Effector CD8-positive, alpha-beta T cell (primary cell): ENCODE results near the gene PPP1R12C.
A peak's percentile ranks its signal among the peaks of the same experiment; 100 is the strongest.
"Not testable (repeated sequence)": the region's sequence is repeated elsewhere in the genome, so short reads cannot be mapped to it uniquely, and the experiment has no call there.

Experiments
- DNase-seq: peaks from one replicate; lab custom pipeline; 2025; lab: John Stamatoyannopoulos, UW

The PPP1R12C gene

DNA sequence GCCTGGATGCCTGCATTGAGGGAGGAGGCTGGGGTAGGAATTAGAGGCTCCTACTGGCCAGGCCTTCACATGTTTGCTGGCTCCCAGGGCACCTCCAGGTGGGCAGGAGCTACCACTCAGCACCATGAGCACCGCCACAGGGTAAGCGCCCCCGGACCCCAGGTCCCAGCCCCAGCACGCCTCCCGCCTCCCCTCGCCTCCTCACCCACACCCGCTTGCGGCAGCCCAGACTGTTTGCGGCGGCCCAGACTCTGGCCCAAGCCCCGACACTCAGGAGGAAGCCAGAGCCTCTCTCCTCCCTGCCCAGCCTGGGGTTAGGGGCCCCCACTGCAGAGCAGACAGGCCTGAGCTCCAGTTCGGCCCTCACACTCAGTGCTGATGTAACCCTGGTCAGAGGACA is 41.1 kb downstream of the PPP1R12C start:
- no peak for DNase-seq

DNA sequence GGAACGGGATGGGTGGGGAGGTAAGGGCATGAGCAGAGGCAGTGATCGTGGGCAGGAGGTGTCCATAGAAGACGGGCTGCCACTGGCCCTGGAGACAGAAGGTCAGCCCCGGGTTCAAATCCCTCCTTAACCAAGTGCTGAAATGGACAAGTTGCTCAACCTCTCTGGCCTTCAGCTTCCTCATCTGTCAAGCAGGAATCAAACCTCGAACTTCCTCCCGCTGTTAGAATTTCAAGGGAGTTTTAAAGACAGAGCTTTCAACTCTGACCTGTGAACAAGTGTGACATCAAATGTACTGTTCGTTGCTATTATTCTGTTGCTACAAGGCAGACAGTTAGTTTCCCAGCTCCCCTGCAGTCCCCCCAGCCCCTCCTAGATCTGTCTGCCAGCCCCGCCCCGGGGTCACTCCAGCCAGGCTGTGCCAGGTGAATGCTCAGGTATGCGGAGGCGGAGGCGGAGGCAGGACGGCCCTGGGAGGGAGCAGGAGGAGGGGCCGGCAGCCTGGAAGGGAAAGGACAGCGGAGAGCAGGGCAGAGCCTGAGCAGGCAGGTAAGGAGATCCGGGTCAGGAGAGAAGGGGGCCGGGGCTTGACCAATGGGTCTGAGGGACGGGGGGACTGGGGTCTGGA is 42.0 kb downstream of the PPP1R12C start, which contains the start of gene EPS8L1:
Gene EPS8L1, plus strand, starts transcription at position 499 of the 628 bp plus-strand sequence. CDS start 576 bp downstream, outside the sequence.
- no peak for DNase-seq

DNA sequence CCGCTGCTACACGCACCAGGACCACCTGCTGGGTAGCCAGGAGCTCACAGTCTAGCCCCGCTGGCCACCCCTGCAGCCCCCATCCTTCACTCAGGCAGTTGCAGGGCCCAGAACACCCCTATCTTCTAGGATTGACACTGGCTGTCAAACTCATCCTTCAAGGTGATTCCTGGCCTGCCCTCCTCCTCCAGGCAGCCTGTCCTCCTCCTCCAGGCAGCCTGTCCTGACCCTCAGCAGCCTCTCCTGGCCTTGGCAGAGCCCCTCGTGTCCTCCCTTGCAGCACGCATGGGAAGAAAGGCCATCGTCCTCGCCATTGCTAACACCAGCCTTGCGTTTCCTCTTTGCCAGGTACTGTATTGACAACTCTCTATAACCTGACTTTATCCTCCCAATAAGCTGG is 45.5 kb downstream of the PPP1R12C start:
- no peak for DNase-seq

DNA sequence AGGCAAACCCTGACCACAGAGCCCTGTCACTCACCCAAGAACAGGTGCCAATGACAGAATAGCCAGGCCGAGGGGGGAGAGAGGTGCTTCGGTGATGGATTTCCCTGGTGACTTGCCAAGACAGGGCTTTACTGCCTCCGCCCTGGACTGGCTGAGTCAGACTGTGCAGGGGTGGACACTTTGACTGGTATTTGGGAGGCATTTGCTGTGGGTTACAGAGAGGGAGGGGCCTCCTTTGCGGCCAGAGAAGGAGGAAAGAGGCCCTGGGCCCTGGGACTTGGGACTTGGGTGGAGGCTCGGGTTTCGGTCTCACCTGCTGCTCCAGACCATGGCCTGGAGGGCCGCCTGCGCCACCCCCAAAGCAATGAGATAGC is 46.3 kb downstream of the PPP1R12C start:
- no peak for DNase-seq

DNA sequence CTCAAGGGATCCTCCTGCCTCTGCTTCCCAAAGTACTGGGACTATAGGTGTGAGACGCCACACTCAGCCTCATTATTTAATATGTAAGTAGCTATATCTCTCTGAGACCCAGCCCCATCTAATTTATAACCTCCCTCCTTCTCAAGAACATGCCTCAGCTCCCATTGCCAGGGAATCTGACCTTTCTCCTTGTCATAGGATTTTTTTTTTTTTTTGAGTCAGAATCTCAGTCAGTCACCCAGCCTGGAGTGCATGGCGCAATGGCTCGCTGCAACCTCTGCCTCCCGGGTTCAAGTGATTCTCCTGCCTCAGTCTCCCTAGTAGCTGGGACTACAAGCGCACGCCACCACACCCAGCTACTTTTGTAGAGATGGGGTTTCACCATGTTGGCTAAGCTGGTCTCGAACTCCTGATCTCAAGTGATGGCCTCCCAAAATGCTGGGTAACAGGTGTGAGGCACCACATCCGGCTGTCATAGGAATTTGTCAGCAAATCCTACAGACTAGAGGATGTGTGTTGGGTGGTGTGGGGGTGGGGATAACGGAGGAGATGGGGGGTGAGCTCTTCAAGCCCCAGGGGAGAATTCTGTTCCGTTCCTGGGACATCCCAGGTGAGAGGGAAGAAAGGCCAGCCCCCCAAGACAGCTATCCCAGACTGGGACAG is 46.8 kb downstream of the PPP1R12C start:
- DNase-seq, result no peak

DNA sequence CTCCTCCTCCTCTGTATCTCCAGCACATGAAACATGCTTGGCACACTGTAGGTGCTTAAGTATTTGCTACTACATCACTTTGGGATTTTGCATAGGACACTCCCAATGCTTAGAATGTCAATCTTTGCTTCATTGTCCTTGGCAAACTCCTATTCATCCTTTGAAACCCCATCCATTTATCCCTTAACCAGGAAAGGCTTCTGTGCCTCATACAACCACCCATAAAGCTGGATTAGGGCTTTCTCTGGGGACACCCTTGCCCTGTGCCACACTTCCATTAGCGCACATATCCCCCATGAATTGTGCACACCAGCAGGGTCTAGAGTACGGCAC is 47.6 kb downstream of the PPP1R12C start:
- DNase-seq, result no peak

DNA sequence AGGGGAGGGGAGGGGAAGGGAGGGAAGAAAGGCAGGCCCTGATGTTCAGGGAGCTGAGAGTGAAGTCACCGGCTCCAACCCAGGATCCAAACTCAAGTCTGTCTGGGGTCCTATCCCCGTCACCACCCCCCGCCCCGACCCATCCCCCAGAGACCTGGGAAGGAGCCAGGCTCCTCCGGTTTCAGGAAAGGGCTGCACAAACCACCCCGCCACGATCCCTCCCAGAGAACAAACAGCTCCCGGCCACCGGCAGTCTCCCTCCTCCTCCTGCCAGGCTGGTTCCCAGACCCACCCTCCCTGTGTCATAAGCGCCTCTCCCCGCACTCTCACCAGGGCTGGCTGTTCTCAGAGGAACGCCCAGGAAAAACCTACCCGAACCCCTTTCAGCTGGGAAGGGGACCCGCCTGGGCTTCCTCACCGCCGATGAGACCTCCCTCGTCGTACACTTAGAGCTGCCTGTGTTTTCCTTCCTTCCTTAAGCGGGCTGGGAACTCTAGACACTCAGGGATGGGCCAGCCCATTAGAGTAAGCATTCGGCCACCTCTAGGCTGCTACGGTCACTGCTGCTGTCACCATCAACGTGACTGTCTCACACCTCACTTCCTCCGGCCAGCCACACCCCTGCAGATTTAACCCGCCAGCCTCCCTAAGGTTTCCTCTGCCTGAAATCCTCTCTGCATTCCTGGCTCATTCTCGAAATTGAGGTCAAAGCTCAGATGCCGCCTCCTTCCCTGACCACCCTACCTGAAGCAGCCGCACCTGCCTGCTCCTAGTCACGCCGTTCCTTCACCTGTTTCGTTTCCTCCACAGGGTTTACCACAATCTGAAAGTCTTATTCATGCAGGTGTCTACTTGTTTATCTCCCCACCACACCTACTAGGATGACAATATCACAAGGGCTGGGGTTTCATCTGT is 48.2 kb downstream of the PPP1R12C start:
- no peak for DNase-seq

DNA sequence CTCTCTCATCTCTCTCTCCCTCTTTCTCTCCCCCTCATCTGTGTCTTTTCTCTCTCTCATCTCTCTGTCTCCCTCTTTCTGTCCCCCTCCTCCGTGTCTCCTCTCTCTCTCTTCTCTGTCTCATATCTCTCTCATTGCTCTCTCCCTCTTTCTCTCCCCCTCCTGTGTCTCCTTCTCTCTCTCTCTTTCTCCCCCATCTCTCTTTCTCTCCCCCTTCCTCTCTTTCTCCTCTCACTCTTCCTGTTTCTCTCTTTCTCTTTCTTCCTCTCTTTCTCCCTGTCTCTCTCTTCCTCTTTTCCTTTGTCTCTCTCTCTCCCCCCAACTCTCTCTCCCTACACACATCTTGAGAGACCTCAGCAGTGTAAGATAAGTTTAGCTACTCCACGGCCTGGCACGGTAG is 49.6 kb downstream of the PPP1R12C start:
- no peak for DNase-seq

DNA sequence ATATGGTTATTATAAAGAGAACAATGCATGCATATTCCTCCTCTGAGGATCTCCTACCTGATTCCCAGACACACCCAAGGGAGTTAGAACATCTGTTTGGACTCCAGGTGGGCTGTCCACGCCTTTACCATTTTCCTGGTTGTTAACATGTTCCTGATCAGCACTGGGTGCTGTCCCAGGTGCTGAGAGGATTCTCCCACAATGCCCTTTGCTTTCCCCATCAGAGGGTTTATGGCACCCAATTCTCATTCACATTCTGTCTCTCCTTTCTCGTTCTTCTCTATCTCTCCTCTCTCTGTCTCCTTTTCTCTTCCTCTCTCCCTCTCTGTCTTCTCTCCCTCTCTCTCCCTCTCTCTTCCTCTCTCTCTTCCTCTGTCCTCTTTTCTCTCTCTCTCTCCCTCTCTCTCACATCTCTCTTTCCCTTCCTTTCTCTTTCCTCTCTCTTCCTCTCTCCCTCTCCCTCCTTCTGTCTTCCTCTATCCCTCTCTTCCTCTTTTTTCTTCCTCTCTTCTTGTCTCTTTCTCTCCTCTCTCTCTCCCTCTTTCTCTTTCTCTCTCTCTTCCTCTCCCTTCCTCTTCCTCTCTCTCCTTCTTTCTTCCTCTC is 51.2 kb downstream of the PPP1R12C start:
- no peak for DNase-seq

DNA sequence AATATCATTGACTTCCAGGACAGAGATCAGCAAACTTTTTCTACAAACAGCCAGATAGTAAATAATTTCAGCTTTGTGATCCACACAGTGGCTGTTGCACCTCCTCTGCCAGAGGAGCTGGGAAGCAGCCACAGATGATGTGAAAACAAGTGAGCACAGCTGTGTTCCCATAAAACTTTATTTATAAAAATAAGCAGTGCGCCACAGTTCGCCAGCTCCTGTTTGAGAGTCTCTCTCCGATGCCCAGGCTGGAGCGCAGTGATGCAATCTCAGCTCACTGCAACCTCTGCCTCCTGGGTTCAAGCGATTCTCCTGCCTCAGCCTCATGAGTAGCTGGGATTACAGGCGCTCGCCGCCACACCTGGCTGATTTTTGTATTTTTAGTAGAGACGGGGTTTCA is 51.9 kb downstream of the PPP1R12C start:
- not testable (repeated sequence) for DNase-seq

DNA sequence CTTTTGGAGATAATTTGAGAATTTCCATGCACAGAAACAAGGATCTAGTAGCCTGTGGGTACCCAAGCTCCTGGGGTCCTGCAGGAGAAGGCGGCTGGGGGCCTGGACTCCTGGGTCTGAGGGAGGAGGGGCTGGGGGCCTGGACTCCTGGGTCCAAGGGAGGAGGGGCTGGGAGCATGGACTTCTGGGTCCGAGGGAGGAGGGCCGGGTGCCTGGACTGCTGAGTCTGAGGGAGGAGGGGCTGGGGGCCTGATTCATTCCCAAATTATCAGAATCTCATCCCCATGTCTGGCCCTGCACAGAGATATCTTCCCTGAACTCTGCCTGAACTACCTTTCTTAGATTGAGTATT is 54.0 kb downstream of the PPP1R12C start:
- DNase-seq, result no peak

DNA sequence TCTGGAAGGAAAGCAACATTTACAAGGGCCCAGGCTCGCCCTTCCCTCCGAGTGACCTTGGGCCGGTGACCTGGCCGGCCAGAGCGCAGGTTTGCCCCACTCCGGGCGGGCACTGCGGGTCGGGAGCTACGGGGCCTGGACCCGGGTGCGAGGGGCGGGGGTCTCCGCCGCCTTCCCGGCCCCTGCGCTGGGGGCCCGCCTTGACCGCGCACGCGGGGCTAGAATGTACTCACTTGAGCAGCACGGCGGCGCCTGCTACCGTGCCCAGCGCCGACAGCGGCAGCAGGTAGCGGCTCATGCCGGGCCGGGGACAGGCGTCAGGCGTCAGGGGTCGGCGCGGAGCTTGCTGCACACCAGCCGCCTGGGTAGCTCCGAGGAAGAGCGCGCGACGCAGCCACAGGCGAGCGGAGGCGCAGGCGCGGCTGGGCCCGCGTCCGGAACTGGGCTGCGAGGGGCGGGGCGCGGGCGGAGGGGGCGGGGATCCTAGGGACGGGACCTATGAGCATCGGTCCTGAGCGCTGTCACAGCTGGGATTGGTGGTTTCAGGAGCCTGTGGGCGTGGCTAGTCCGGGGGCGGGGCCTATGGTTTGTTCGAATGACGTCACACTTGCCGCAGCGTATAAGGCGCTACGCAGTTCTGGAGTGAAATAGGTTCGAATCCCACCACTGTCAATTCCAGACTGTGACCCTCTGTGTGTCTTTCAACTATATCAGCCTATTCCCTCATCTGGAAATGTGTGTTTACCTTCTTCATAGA is 54.5 kb downstream of the PPP1R12C start, which contains the start of gene RDH13:
Gene RDH13, minus strand, starts transcription at position 414 of the 757 bp plus-strand sequence. Its CDS starts 116 bp downstream, at position 298.
- DNase-seq, result peak; percentile 96

DNA sequence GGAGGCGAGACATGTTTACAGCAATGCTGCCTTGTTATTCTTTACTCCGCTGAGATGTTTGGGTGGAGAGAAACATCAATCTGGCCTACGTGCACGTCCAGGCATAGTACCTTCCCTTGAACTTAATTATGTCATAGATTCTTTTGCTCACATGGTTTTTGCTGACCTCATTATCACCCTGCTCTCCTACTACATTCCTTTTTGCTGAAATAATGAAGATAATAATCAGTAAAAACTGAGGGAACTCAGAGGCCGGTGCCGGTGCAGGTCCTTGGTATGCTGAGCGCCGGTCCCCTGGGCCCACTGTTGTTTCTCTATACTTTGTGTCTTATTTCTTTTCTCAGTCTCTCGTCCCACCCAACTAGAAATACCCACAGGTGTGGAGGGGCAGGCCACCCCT is 57.1 kb downstream of the PPP1R12C start:
- not testable (repeated sequence) for DNase-seq

DNA sequence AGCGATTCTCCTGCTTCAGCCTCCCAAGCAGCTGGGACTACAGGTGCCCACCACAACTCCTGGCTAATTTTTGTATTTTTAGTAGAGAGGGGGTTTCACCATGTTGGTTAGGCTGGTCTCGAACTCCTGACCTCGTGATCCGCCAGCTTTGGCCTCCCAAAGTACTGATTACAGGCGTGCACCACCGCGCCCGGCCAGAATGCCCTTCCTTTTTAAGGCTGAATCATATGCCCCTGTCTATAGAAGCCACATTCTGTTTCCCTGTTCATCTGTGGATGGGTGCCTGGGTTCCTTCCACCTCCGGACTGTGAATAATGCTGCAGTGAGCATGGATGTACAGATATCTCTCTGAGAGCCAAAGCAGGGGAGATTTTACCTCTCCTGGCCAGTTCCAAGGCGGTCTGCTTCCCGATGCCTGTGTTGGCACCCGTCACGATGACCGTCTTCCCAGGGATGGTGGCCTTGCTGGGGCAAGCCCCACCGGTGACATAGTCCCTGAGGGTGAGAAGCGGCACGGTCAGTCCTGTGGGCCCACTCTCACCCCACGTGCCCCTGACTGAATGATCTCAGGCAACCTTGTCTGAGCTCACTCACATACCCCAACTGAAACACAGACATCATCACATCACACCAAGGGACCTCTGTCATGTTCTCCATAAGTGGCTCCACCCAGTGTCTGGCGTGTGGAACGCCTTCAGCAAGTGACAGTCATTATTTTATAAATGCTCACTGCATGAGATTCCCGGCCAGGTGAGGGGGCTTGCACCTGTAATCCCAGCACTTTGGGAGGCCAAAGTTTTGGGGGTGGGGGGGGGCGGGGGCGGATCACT is 58.4 kb downstream of the PPP1R12C start:
- no peak for DNase-seq

DNA sequence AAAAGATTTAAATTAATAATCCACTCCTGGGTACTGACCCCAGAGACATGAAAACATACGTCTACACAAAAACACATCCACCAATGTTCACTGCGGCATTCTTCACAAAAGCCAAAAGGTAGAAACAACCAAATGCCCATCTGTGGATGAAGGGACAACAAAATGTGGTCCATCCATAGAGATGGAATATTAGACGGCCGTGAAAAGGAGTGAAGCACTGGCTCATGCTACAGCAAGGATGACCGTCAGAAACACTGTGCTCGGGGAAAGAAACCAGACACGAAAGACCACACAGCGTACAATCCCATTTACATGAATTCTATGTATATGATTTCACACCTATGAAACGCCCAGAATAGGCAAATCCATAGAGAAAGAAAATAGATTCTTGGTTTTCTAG is 60.6 kb downstream of the PPP1R12C start:
- no peak for DNase-seq

DNA sequence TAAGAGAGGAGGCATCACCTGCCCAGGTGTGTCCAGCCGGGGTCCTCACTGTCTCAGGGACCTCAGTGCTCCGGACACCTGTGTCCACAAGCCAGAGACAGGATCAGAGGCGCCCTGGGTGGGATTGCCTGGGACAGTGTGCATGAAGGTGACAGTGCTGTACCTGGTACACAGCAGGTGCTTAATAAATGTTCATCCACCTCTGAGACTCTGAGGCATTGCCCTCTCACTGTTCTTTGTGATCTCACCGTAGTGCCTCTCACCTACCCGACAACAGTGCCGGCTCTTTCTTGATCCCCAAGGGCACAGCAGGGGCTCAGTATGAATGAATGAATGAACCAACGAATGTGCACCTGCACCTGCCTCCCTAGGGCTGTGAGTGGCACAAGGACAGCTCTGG is 63.7 kb downstream of the PPP1R12C start:
- no peak for DNase-seq

DNA sequence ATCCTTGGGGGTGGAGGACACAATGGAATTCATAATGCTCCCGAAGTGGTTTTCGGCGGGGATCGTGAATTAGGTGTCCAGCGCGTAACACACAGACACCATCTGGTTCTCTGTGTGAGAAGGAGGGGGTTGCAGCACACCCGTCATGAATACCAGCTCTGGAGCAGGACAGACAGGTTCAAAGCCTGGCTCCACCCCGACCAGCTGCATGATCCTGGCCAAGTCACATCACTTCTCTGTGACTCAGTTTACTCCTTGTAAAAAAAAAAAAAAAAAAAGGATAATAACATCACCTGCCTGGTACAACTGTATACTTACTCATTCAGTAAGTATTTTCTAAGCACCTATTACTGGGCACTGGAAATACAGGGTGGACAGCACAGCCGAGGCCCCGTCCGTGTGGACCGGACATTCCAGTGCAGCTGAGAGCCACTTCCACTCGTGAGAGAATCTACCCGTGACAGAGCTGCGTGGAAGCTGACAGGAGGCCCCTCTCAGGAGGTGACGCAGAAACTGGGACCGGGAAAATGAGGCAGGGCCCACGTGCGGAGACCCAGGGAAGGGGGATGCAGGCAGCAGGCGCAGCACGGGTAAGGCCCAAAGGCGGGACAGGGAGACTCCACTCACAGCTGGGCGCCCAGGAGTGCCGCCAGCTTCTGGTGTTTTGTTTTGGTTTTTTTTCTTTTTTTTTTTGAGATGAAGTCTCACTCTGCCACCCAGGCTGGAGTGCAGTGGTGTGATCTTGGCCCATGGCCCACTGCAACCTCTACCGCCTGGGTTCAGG is 66.5 kb downstream of the PPP1R12C start:
- no peak for DNase-seq

DNA sequence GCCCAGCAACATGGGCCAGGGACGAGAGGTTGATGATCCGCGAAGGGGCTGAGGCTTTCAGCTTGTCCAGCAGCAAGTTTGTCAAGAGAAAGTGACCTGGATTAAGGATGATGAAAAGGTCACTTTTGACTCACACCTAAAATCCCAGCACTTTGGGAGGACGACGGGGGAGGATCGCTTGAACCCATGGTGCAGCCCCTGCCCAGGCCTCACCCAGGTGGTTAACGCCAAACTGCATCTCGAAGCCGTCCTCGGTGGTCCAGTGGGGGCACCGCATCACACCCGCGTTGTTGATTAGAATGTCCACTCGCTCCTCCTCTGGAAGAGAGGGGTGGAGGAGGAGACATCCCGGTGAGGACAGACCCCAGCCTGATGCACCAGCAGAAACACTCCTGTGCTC is 69.0 kb downstream of the PPP1R12C start:
- DNase-seq, result no peak

DNA sequence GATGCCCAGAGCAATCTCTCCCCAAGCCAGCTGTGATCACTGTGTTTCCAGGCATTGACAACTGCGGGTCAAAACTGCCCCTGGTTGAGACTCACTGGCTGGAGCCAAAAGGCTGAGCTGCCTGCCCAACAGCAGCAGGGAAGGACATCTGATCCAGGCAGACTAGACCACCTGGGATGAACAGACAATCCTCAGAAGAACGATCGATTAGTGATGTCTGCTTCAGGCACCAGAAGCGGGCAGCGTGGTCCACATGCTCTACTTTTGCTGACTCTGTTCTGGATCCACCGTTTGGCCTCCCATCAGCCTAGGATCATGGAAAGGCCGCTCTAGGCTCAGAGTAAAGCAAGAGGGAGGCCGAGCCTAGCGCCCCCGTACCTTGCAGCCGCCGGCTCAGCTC is 69.5 kb downstream of the PPP1R12C start:
- DNase-seq, result no peak
